GM12891 (cell line): Measurements from ENCODE around the gene PNPLA5.

Source experiments
- PAX5 ChIP-seq: IDR thresholded peaks from 2 replicates; pipeline ENCODE4 v1.6.1; 2011; ENCODE audit warnings: low read length, moderate library complexity, mild to moderate bottlenecking; ENCODE audit not compliant: insufficient read depth, severe bottlenecking
- POLR2A ChIP-seq: IDR thresholded peaks from 2 replicates; pipeline ENCODE4 v1.6.1; 2011; ENCODE audit warnings: low read depth, low read length, control low read depth
- POLR2AphosphoS5 ChIP-seq: IDR thresholded peaks from 2 replicates; pipeline ENCODE4 v1.6.1; 2011; ENCODE audit warnings: low read depth, low read length, control low read depth
- POU2F2 ChIP-seq: IDR thresholded peaks from 2 replicates; pipeline ENCODE4 v1.6.1; 2011; ENCODE audit warnings: low read depth, mild to moderate bottlenecking, control low read depth, low read length, moderate library complexity
- SPI1 ChIP-seq: IDR thresholded peaks from 2 replicates; pipeline ENCODE4 v1.6.1; 2011; ENCODE audit warnings: low read depth, low read length, control low read depth
- TAF1 ChIP-seq: IDR thresholded peaks from 2 replicates; pipeline ENCODE4 v1.6.1; 2011; ENCODE audit warnings: low read depth, low read length, control low read depth

- no peak for TF ChIP-seq POLR2A
- TF ChIP-seq POLR2AphosphoS5, result no peak
- no peak for TF ChIP-seq TAF1
- TF ChIP-seq PAX5, result no peak
- TF ChIP-seq POU2F2, result no peak
- no peak for TF ChIP-seq SPI1
Observed at GRCh38 chr22:43848366-43849171, 43.2 kb downstream of the PNPLA5 start.
